Upper lobe of left lung (tissue), 4 donors: ENCODE results near the gene ERGIC1.

Experiments used
- EP300 ChIP-seq, 4 donors: sonication (generic); formaldehyde crosslinking; IDR thresholded peaks; one replicate each; pipeline ENCODE4 v1.5.1; 2017; ENCODE audit warnings: antibody characterized with exemption in 4 of 4, control low read depth in 2 of 4
- POLR2A ChIP-seq, 4 donors: fragments of 450-650 bp; IDR thresholded peaks; one replicate each; pipeline ENCODE4 v1.5.1; 2016 to 2017; ENCODE audit warnings: antibody characterized with exemption in 4 of 4, mild to moderate bottlenecking in 2 of 4
- POLR2AphosphoS5 ChIP-seq, 2 donors: sonication (generic); formaldehyde crosslinking; IDR thresholded peaks; one replicate each; pipeline ENCODE4 v1.5.1; 2017; ENCODE audit warnings: antibody characterized with exemption in 2 of 2
- TF ChIP-seq, protein P1 (sequence below), 6 experiments: fragments of 450-650 bp in 4 of 6; fragments of 200-600 bp in 2 of 6; sonication (generic) in 2 of 6; IDR thresholded peaks; one replicate each; pipeline ENCODE4 v1.5.1; 2016 to 2019; ENCODE audit warnings: antibody characterized with exemption in 6 of 6

DNA sequence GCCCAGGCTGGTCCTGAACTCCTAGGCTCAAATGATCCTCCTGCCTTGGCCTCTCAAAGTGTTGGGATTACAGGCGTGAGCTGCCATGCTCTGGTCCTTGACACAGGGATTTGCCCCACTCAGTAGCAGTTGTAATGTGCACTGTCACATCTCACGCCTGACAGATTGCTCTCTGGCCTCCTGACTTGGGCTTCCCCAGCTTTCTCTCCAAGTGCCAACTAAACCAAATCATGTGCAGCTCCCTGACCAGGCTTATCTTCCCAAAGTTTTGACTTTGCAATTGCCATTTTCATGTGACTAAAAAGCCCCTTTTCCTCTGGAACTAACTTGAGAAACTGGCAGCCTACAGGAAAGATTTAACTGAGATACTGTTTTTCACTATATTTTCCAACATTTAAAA is 135.9 kb downstream of the ERGIC1 start:
- TF ChIP-seq, protein P1, sequence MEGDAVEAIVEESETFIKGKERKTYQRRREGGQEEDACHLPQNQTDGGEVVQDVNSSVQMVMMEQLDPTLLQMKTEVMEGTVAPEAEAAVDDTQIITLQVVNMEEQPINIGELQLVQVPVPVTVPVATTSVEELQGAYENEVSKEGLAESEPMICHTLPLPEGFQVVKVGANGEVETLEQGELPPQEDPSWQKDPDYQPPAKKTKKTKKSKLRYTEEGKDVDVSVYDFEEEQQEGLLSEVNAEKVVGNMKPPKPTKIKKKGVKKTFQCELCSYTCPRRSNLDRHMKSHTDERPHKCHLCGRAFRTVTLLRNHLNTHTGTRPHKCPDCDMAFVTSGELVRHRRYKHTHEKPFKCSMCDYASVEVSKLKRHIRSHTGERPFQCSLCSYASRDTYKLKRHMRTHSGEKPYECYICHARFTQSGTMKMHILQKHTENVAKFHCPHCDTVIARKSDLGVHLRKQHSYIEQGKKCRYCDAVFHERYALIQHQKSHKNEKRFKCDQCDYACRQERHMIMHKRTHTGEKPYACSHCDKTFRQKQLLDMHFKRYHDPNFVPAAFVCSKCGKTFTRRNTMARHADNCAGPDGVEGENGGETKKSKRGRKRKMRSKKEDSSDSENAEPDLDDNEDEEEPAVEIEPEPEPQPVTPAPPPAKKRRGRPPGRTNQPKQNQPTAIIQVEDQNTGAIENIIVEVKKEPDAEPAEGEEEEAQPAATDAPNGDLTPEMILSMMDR (IDR thresholded peaks at IDR 0.05) = no peak
- no peak for TF ChIP-seq POLR2A (IDR thresholded peaks at IDR 0.05)
- no peak for TF ChIP-seq EP300 (IDR thresholded peaks at IDR 0.05)
- no peak for TF ChIP-seq POLR2AphosphoS5 (IDR thresholded peaks at IDR 0.05)
